Stomach (tissue), 4 donors: ENCODE data around the gene RELB.

Source experiments
- POLR2A ChIP-seq, 4 donors: fragments of 450-650 bp; IDR thresholded peaks; one replicate each; pipeline ENCODE4 v1.6.1; 2016; ENCODE audit warnings: antibody characterized with exemption in 4 of 4, control low read depth in 2 of 4, mild to moderate bottlenecking in 1 of 4, moderate library complexity in 1 of 4
- TF ChIP-seq, protein P1 (sequence below), 7 experiments: fragments of 450-650 bp in 4 of 7; fragments of 200-600 bp in 3 of 7; sonication (generic) in 3 of 7; IDR thresholded peaks; one replicate each; pipeline ENCODE4 v1.5.1; 2016 to 2019; ENCODE audit warnings: antibody characterized with exemption in 7 of 7, control low read depth in 2 of 7, mild to moderate bottlenecking in 1 of 7

DNA sequence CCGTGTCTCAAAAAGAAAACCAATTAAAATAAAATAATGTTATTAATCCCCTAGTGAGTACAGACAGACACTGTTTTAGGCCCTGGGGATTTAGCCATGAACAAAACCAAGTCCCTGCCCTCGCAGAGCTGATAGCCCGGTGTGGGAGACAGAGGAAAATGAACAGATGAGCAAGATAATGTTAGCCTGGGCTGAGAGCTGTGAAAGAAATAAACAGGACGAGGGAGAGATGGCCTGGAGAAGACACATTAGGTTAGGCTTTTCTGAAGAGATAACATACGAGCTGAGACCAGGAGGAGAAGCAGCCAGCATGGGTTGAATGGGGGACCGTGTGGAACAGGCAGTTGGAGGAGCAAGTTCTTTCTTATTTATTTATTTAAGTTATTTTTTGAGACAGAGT, 9.0 kb downstream of the RELB start:
- TF ChIP-seq, protein P1, sequence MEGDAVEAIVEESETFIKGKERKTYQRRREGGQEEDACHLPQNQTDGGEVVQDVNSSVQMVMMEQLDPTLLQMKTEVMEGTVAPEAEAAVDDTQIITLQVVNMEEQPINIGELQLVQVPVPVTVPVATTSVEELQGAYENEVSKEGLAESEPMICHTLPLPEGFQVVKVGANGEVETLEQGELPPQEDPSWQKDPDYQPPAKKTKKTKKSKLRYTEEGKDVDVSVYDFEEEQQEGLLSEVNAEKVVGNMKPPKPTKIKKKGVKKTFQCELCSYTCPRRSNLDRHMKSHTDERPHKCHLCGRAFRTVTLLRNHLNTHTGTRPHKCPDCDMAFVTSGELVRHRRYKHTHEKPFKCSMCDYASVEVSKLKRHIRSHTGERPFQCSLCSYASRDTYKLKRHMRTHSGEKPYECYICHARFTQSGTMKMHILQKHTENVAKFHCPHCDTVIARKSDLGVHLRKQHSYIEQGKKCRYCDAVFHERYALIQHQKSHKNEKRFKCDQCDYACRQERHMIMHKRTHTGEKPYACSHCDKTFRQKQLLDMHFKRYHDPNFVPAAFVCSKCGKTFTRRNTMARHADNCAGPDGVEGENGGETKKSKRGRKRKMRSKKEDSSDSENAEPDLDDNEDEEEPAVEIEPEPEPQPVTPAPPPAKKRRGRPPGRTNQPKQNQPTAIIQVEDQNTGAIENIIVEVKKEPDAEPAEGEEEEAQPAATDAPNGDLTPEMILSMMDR (IDR thresholded peaks at IDR 0.05) = no peak
- no peak for TF ChIP-seq POLR2A (IDR thresholded peaks at IDR 0.05)
